HG03460 (cell line): ENCODE data around the gene CHN2.

Experiments
- ATAC-seq: cut with Tn5 transposase; IDR thresholded peaks from one replicate; pipeline ENCODE4 v1.9.1; 2021; ENCODE audit not compliant: unreplicated experiment

The CHN2 gene

GRCh38 chr7:29386196-29386765 is 191.7 kb downstream of the CHN2 start:
- no peak for ATAC-seq

GRCh38 chr7:29391262-29391661 is 196.7 kb downstream of the CHN2 start:
- ATAC-seq = no peak

GRCh38 chr7:29394321-29394720 is 199.7 kb downstream of the CHN2 start:
- ATAC-seq = no peak

GRCh38 chr7:29396563-29396962 is 202.0 kb downstream of the CHN2 start:
- ATAC-seq = no peak

- ATAC-seq = no peak
Observed at GRCh38 chr7:29397398-29397797, 202.8 kb downstream of the CHN2 start.

GRCh38 chr7:29398011-29398410 is 203.4 kb downstream of the CHN2 start:
- ATAC-seq = no peak

- ATAC-seq = no peak
Observed at GRCh38 chr7:29400437-29400836, 205.9 kb downstream of the CHN2 start.

GRCh38 chr7:29401769-29402168 is 207.2 kb downstream of the CHN2 start:
- ATAC-seq = no peak

GRCh38 chr7:29405891-29406290 is 211.3 kb downstream of the CHN2 start:
- ATAC-seq = no peak

GRCh38 chr7:29406366-29406765 is 211.8 kb downstream of the CHN2 start:
- no peak for ATAC-seq

GRCh38 chr7:29408841-29409243 is 214.3 kb downstream of the CHN2 start:
- no peak for ATAC-seq

GRCh38 chr7:29410996-29411395 is 216.4 kb downstream of the CHN2 start:
- no peak for ATAC-seq

- ATAC-seq = no peak
Observed at GRCh38 chr7:29412912-29413311, 218.3 kb downstream of the CHN2 start.

- no peak for ATAC-seq
Observed at GRCh38 chr7:29413626-29414136, 219.1 kb downstream of the CHN2 start.

GRCh38 chr7:29414216-29414615 is 219.6 kb downstream of the CHN2 start:
- ATAC-seq = no peak

- no peak for ATAC-seq
Observed at GRCh38 chr7:29415215-29415614, 220.6 kb downstream of the CHN2 start.

- ATAC-seq = no peak
Observed at GRCh38 chr7:29416276-29416937, 221.8 kb downstream of the CHN2 start.

- ATAC-seq = no peak
Observed at GRCh38 chr7:29416938-29417305, 222.3 kb downstream of the CHN2 start.

- ATAC-seq = no peak
Observed at GRCh38 chr7:29418056-29418455, 223.5 kb downstream of the CHN2 start.

GRCh38 chr7:29418651-29419050 is 224.1 kb downstream of the CHN2 start:
- ATAC-seq = no peak

- no peak for ATAC-seq
Observed at GRCh38 chr7:29420011-29420410, 225.4 kb downstream of the CHN2 start.

- ATAC-seq = no peak
Observed at GRCh38 chr7:29421010-29421956, 226.7 kb downstream of the CHN2 start.
